Measurements from ENCODE around the gene WDR11.

WDR11 gene, protein sequence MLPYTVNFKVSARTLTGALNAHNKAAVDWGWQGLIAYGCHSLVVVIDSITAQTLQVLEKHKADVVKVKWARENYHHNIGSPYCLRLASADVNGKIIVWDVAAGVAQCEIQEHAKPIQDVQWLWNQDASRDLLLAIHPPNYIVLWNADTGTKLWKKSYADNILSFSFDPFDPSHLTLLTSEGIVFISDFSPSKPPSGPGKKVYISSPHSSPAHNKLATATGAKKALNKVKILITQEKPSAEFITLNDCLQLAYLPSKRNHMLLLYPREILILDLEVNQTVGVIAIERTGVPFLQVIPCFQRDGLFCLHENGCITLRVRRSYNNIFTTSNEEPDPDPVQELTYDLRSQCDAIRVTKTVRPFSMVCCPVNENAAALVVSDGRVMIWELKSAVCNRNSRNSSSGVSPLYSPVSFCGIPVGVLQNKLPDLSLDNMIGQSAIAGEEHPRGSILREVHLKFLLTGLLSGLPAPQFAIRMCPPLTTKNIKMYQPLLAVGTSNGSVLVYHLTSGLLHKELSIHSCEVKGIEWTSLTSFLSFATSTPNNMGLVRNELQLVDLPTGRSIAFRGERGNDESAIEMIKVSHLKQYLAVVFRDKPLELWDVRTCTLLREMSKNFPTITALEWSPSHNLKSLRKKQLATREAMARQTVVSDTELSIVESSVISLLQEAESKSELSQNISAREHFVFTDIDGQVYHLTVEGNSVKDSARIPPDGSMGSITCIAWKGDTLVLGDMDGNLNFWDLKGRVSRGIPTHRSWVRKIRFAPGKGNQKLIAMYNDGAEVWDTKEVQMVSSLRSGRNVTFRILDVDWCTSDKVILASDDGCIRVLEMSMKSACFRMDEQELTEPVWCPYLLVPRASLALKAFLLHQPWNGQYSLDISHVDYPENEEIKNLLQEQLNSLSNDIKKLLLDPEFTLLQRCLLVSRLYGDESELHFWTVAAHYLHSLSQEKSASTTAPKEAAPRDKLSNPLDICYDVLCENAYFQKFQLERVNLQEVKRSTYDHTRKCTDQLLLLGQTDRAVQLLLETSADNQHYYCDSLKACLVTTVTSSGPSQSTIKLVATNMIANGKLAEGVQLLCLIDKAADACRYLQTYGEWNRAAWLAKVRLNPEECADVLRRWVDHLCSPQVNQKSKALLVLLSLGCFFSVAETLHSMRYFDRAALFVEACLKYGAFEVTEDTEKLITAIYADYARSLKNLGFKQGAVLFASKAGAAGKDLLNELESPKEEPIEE

DNA sequence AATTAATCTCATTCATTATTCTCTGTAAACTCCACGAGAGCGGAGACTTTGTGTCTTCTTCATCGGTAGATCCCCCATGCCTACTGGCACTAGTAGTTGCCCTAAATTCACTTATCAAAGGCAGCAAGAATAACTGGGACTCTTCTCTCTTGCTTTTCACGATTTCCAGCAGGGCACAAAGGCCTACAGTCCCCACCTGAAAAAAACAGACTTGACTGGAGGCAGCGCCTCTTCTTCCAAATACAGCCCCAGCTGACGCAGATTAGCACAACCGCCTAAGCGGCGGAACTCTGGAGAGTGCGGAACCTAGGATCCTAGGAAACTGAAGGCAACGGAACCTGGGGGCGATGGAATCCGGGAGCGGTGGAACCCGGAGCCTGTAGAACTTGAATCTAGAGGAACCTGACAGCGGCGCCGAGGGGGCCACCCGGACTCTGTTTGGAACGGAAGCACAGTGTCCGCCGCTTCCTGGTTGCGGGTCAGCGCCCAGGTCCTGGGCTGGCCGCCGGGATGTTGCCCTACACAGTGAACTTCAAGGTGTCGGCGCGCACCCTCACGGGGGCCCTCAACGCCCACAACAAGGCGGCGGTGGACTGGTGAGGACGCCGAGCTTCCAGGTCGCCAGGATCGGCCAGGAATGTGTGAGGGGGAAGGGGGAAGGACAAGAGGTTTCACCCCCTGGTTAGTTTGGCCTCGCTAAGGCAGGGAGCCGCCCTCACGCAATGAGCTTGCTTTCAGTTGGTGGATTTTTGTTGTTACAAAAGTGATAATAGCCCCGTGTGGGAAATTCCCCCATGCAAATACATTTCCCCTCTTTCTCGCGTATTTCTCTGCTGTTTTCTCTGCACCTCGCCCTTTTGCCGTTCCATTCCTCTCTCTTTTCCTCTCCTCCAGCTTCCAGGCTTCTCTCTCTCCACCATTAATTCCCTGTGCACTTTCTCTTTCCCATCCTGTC lies at the start of gene WDR11:
TSS of gene WDR11 (plus strand) at position 452 of the 955 bp plus-strand sequence. CDS start at position 511, 59 bp downstream.
- Histone ChIP-seq H2AFZ (ENCODE audit: low read length, unreplicated experiment) (peak within 1 kb of the TSS; percentile 99), H3K36me3 (ENCODE audit: insufficient read depth, low read length) (peaks cover 5% of the 10 kb centered on the region; the same call in 1 of the 2 replicates), H3K27me3 (ENCODE audit: insufficient read depth, low read length) (no peaks in the 10 kb centered on the region), H3K79me2 (ENCODE audit: control insufficient read depth, insufficient read depth, low read length, unreplicated experiment) (peaks cover 40% of the 10 kb centered on the region), H3K27ac (ENCODE audit: low read depth, low read length) (peak within 1 kb of the TSS; percentile 66; the same call in 1 of the 2 replicates), H3K4me1 (ENCODE audit: control insufficient read depth, insufficient read depth, low read length, unreplicated experiment) (peaks cover 8% of the 10 kb centered on the region), H3K4me3 (ENCODE audit: low read depth, low read length) (peak within 1 kb of the TSS; percentile 92)

DNA sequence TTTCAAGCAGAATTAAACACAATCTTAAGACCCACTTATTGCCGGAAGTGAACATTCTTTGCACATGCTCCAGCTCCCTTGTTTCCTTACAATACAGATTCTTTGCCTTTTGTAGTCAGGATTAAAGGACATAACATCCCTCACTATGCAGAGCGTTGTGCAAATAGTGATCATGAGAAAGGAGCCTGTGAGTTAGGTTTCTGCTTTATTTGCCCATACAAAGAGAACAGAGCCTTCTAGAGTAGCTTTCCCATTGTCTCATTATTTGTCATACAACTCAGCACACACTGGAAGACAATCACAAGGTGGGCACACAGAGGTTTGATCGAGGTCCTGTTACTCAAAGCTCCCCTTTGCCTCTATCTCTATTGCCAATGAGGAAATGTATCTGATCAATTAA lies 48.2 kb upstream of the WDR11 start:
- H3K4me3 ChIP-seq (ENCODE audit: low read depth, low read length), result no peak overlapping the region
- H3K27ac ChIP-seq (ENCODE audit: low read depth, low read length), result no peak overlapping the region
- no peaks in the 10 kb centered on the region; the same call in 1 of the 2 replicates for H3K27me3 ChIP-seq (ENCODE audit: insufficient read depth, low read length)
- H2AFZ ChIP-seq (ENCODE audit: low read length, unreplicated experiment), result no peak overlapping the region
- no peaks in the 10 kb centered on the region for H3K4me1 ChIP-seq (ENCODE audit: control insufficient read depth, insufficient read depth, low read length, unreplicated experiment)
- no peaks in the 10 kb centered on the region for H3K79me2 ChIP-seq (ENCODE audit: control insufficient read depth, insufficient read depth, low read length, unreplicated experiment)
- H3K36me3 ChIP-seq (ENCODE audit: insufficient read depth, low read length), result no peaks in the 10 kb centered on the region

DNA sequence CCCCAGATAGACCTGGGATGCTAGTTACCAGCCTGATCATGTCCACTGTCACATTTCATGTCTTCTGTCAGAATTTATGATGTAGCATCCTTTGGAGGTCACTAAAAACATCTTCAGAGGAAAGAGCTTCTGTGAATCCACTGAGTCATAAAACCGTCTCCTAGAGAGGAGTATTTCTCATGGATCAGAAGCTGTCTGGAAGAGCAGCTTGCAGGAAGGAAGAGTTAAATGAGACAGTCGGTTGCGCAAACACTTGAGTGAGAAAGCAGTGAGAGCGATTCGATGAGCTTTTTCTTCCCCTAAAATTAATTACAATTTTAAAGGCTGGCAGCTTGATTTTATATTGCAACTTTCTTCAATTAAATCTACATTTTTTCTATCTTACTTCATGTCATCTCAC lies 47.2 kb upstream of the WDR11 start:
- Histone ChIP-seq H3K79me2 (ENCODE audit: control insufficient read depth, insufficient read depth, low read length, unreplicated experiment) (no peaks in the 10 kb centered on the region), H3K27ac (ENCODE audit: low read depth, low read length) (no peak overlapping the region), H3K27me3 (ENCODE audit: insufficient read depth, low read length) (no peaks in the 10 kb centered on the region; the same call in 1 of the 2 replicates), H2AFZ (ENCODE audit: low read length, unreplicated experiment) (no peak overlapping the region), H3K4me1 (ENCODE audit: control insufficient read depth, insufficient read depth, low read length, unreplicated experiment) (no peaks in the 10 kb centered on the region), H3K36me3 (ENCODE audit: insufficient read depth, low read length) (no peaks in the 10 kb centered on the region), H3K4me3 (ENCODE audit: low read depth, low read length) (no peak overlapping the region)

DNA sequence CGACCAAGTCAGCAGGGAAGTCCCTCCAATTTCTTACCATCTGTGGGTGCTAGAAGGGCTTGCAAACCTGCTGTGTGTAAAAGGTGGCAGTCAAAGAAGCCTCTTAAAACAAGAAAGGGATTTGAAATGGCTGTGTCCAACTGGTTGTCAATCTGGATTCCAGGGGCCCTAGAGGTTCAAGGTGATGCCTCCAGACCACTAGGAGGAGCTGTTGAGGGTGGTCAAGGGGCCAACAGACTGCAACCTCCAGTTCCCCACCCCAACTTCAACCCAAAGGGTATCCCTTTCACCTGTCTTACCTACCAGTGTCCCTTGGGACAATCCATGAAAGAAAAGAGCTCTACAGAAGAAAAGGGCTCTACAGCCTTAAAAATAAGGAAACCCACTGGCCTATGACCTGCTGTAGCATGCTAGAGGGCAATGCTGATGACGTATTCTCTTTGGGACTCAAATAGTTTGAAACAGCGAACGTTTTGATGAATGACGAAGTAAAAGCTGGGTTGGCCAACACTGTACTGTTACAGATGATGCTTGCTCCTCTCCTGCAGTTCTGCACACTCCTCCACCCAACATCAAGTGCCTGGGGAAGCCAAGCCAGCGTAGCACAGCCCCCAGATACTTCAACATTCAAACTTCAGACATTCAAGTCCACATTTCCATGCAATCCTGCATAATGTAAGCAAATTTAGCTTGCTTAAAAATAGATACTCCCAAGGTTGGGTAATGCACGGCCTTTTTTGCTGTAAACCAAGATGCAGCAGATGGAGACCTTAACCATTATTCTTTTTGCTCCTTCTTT lies 45.9 kb upstream of the WDR11 start:
- H2AFZ ChIP-seq (ENCODE audit: low read length, unreplicated experiment), result no peak overlapping the region
- H3K4me3 ChIP-seq (ENCODE audit: low read depth, low read length), result no peak overlapping the region
- H3K27ac ChIP-seq (ENCODE audit: low read depth, low read length), result no peak overlapping the region
- H3K36me3 ChIP-seq (ENCODE audit: insufficient read depth, low read length), result no peaks in the 10 kb centered on the region
- H3K4me1 ChIP-seq (ENCODE audit: control insufficient read depth, insufficient read depth, low read length, unreplicated experiment), result no peaks in the 10 kb centered on the region
- H3K27me3 ChIP-seq (ENCODE audit: insufficient read depth, low read length), result no peaks in the 10 kb centered on the region; the same call in 1 of the 2 replicates
- no peaks in the 10 kb centered on the region for H3K79me2 ChIP-seq (ENCODE audit: control insufficient read depth, insufficient read depth, low read length, unreplicated experiment)

DNA sequence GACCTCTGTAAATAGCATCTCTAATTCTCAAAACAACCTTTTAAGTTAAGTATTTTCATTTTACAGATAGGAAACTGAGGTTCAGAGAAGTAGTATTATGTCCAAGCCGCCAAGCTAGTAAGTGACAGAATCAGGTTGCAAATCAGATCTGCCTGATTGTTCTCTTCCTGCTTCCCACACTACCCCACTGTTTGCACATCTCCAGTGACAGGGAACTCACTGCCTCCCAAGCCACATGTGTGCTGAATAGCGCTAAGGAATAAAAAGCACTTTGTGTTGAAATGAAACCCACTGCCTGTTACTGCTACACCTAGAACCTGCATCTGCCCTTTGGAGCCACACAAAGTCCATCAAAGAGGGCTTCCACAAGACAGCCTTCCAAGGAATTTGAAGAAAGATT lies 45.1 kb upstream of the WDR11 start:
- Histone ChIP-seq H3K27ac (ENCODE audit: low read depth, low read length) (no peak overlapping the region), H2AFZ (ENCODE audit: low read length, unreplicated experiment) (no peak overlapping the region), H3K36me3 (ENCODE audit: insufficient read depth, low read length) (no peaks in the 10 kb centered on the region), H3K79me2 (ENCODE audit: control insufficient read depth, insufficient read depth, low read length, unreplicated experiment) (no peaks in the 10 kb centered on the region), H3K27me3 (ENCODE audit: insufficient read depth, low read length) (no peaks in the 10 kb centered on the region; the same call in 1 of the 2 replicates), H3K4me3 (ENCODE audit: low read depth, low read length) (no peak overlapping the region), H3K4me1 (ENCODE audit: control insufficient read depth, insufficient read depth, low read length, unreplicated experiment) (no peaks in the 10 kb centered on the region)

DNA sequence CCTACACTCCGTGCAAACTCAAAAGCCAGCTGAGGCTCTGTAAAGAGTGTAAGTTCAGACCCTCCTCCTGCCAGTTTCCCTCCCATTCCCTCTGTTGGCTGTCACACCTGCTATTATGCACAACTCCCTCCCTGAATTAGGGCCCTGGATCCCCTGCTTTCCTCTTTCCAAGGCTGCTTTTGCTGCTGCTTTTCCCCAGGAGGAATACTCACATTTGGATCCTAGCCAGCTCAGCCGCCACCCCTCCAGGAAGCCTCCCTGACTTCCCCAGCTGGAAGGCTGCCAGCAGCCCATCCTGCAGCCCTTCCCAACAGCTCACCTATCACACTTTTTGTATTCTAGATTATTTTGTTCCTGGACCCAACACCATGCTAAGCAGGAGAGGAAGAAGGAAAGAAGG lies 40.9 kb upstream of the WDR11 start:
- no peaks in the 10 kb centered on the region for H3K79me2 ChIP-seq (ENCODE audit: control insufficient read depth, insufficient read depth, low read length, unreplicated experiment)
- H3K4me1 ChIP-seq (ENCODE audit: control insufficient read depth, insufficient read depth, low read length, unreplicated experiment), result no peaks in the 10 kb centered on the region
- H2AFZ ChIP-seq (ENCODE audit: low read length, unreplicated experiment), result no peak overlapping the region
- H3K27ac ChIP-seq (ENCODE audit: low read depth, low read length), result no peak overlapping the region
- H3K27me3 ChIP-seq (ENCODE audit: insufficient read depth, low read length), result peaks cover 4% of the 10 kb centered on the region; the same call in 1 of the 2 replicates
- no peak overlapping the region for H3K4me3 ChIP-seq (ENCODE audit: low read depth, low read length)
- H3K36me3 ChIP-seq (ENCODE audit: insufficient read depth, low read length), result no peaks in the 10 kb centered on the region

DNA sequence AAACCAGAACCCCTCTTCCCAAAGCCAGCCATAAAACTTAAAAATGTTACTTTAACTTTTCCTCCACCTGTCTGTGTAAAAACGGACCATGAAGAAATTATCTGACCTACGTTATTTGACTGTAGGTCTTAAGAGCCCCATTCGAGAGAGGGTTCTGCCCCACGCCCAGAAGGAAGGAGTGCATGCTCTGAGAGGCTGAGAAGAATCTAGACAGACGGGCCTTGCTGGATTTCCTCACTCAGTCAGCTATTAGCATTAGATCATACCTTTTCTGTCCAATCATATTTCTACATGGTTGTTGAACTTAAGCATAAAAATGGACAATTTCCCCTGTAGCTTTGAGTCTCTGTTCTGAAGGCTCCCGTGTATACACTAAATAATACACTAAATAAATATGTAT lies 38.1 kb upstream of the WDR11 start:
- no peaks in the 10 kb centered on the region for H3K79me2 ChIP-seq (ENCODE audit: control insufficient read depth, insufficient read depth, low read length, unreplicated experiment)
- no peak overlapping the region for H2AFZ ChIP-seq (ENCODE audit: low read length, unreplicated experiment)
- peaks cover 4% of the 10 kb centered on the region; the same call in 1 of the 2 replicates for H3K27me3 ChIP-seq (ENCODE audit: insufficient read depth, low read length)
- H3K36me3 ChIP-seq (ENCODE audit: insufficient read depth, low read length), result no peaks in the 10 kb centered on the region
- no peaks in the 10 kb centered on the region for H3K4me1 ChIP-seq (ENCODE audit: control insufficient read depth, insufficient read depth, low read length, unreplicated experiment)
- H3K27ac ChIP-seq (ENCODE audit: low read depth, low read length), result no peak overlapping the region
- no peak overlapping the region for H3K4me3 ChIP-seq (ENCODE audit: low read depth, low read length)

DNA sequence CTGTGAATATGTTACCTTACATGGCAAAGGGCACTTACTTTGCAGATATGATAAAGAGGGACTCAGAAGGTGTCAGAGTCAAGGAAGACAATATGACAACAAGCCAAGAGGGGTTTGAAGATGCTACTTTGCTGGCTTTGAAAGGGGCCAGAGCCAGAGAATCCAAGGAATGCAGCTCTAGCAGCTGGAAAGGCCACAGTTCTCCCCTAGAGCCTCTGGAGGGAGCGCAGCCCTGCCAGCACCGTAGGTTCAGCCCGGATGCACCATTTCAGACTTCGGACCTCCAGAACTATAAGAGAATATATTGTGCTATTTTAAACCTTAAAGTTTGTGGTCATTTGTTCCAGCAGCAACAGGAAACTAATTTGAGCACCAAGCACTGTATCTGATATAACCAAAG lies 32.9 kb upstream of the WDR11 start:
- Histone ChIP-seq H2AFZ (ENCODE audit: low read length, unreplicated experiment) (no peak overlapping the region), H3K27me3 (ENCODE audit: insufficient read depth, low read length) (peaks cover 4% of the 10 kb centered on the region; the same call in 1 of the 2 replicates), H3K27ac (ENCODE audit: low read depth, low read length) (no peak overlapping the region), H3K4me3 (ENCODE audit: low read depth, low read length) (no peak overlapping the region), H3K36me3 (ENCODE audit: insufficient read depth, low read length) (no peaks in the 10 kb centered on the region), H3K4me1 (ENCODE audit: control insufficient read depth, insufficient read depth, low read length, unreplicated experiment) (no peaks in the 10 kb centered on the region), H3K79me2 (ENCODE audit: control insufficient read depth, insufficient read depth, low read length, unreplicated experiment) (no peaks in the 10 kb centered on the region)

DNA sequence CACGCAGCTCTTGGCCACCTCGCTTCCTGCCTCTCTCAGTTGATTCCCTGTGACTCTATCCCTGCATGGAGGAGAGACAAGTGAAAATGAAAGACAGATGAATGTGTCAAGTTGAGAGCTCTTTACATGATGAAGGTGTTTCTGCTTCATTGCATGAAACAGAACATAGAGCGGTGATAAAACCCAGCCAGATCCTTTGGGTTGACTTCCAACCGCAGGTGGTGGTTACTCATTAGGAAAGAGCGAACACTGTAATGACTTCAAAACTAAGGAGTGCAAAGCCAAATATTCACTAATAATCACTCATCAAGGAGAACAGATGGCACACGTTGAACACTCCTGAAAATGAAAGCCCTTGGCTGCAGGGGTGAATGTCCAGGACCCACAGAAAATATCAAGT lies 31.8 kb upstream of the WDR11 start:
- Histone ChIP-seq H3K79me2 (ENCODE audit: control insufficient read depth, insufficient read depth, low read length, unreplicated experiment) (no peaks in the 10 kb centered on the region), H3K27me3 (ENCODE audit: insufficient read depth, low read length) (no peaks in the 10 kb centered on the region)

More for the DNA sequence above, 31.8 kb upstream of the WDR11 start:
- Histone ChIP-seq H3K27ac (ENCODE audit: low read depth, low read length) (no peak overlapping the region), H3K4me3 (ENCODE audit: low read depth, low read length) (no peak overlapping the region), H2AFZ (ENCODE audit: low read length, unreplicated experiment) (no peak overlapping the region), H3K36me3 (ENCODE audit: insufficient read depth, low read length) (no peaks in the 10 kb centered on the region), H3K4me1 (ENCODE audit: control insufficient read depth, insufficient read depth, low read length, unreplicated experiment) (no peaks in the 10 kb centered on the region)

All from ACC112 (cell line).